ENCODE results near the gene IQCM. TPM values are rescaled to one million over a fixed set of nuclear protein-coding genes. Genes with fewer than 3 reads are reported as not detected.
A peak's percentile ranks its signal among the peaks of the same experiment; 100 is the strongest.

IQCM gene
- total and polyA plus RNA-seq, 4 donors = not detected

DNA sequence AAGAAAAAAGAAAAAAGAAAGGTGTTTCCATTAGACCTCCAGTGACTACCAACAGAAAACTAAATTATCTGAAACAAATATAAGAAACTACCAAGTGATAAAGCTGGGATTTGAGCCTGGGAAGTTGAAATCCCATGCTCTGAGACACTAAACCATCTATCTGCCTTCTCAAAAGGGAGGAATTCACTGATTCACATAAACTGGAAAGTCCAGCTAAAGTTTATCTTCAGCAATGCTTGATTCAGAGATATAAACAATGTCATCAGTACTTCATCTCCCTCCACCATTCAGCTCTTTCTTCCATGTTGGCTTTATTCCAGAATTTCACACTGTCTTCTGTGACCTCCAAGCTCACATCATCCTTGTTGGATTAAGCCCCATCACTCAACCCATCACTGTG, 96.3 kb downstream of the IQCM start:
- DNase-seq (ENCODE audit: low read depth in 4 of 6, low spot score in 6 of 6) = no peak

DNA sequence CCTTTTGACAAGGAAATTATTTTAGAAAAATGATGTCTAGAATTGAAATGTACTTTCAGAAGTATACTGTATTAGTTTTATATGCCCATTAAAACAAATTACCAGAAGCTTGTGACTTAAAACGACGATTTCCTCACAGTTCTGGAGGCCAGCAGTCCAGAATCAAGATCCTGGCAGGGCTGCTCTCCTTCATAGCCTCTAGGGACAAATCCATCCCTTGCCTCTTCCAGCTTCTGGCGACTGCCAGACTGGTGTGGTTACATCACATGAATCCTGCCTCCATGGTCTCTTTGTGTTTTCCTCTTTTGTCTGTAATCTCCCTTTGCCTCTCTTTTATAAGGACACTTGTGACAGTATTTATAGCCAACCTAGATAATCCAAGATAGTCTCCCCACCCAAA, 97.1 kb downstream of the IQCM start:
- no peaks in the 10 kb centered on the region for H3K27me3 ChIP-seq (ENCODE audit: control insufficient read depth, insufficient read depth, low read length)
- H3K4me1 ChIP-seq (ENCODE audit: control insufficient read depth, insufficient read depth, low read length) = no peaks in the 10 kb centered on the region
- no peak overlapping the region for H3K4me3 ChIP-seq (ENCODE audit: low read depth, low read length)
- H3K36me3 ChIP-seq (ENCODE audit: control insufficient read depth, insufficient read depth, low read length) = no peaks in the 10 kb centered on the region
- no peak overlapping the region for H3K27ac ChIP-seq (ENCODE audit: low read depth, low read length)
- DNase-seq (ENCODE audit: low read depth in 4 of 6, low spot score in 6 of 6) = no peak
- H3K9me3 ChIP-seq (ENCODE audit: control insufficient read depth, insufficient read depth, low read length) = peaks cover 6% of the 10 kb centered on the region
- 79% methylated on average over 3 of the region's 3 CpGs for WGBS (ENCODE audit: insufficient coverage)

More for the DNA sequence above, 96.3 kb downstream of the IQCM start:
- H3K36me3 ChIP-seq (ENCODE audit: control insufficient read depth, insufficient read depth, low read length) = no peaks in the 10 kb centered on the region
- no peaks in the 10 kb centered on the region for H3K4me1 ChIP-seq (ENCODE audit: control insufficient read depth, insufficient read depth, low read length)
- no peaks in the 10 kb centered on the region for H3K27me3 ChIP-seq (ENCODE audit: control insufficient read depth, insufficient read depth, low read length)
- H3K27ac ChIP-seq (ENCODE audit: low read depth, low read length) = no peak overlapping the region
- H3K9me3 ChIP-seq (ENCODE audit: control insufficient read depth, insufficient read depth, low read length) = peaks cover 6% of the 10 kb centered on the region
- no peak overlapping the region for H3K4me3 ChIP-seq (ENCODE audit: low read depth, low read length)

DNA sequence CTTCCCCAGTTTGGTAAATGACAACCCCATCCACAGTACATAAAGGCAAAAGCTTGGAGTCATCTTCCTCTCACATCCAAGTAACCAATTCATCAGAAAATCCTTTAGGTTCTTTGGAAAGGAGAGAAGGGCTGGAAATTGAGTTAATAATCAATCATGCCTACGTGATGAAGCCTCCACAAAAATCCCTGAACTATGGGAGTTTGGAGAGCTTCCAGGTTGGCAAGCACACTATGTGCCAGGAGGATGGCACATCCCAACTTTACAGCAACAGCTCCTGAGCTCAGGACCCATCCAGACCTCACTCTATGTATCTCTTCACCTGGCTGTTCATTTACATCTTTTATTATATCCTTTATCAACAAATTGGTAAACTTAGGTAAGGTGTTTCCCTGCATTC, 98.9 kb downstream of the IQCM start:
- Histone ChIP-seq H3K4me3 (ENCODE audit: low read depth, low read length) (no peak overlapping the region), H3K36me3 (ENCODE audit: control insufficient read depth, insufficient read depth, low read length) (no peaks in the 10 kb centered on the region), H3K27me3 (ENCODE audit: control insufficient read depth, insufficient read depth, low read length) (no peaks in the 10 kb centered on the region), H3K9me3 (ENCODE audit: control insufficient read depth, insufficient read depth, low read length) (peaks cover 6% of the 10 kb centered on the region), H3K4me1 (ENCODE audit: control insufficient read depth, insufficient read depth, low read length) (no peaks in the 10 kb centered on the region), H3K27ac (ENCODE audit: low read depth, low read length) (no peak overlapping the region)
- no peak for DNase-seq (ENCODE audit: low read depth in 4 of 6, low spot score in 6 of 6)
- WGBS (ENCODE audit: insufficient coverage) = 83% methylated on average over 1 of the region's 1 CpG

DNA sequence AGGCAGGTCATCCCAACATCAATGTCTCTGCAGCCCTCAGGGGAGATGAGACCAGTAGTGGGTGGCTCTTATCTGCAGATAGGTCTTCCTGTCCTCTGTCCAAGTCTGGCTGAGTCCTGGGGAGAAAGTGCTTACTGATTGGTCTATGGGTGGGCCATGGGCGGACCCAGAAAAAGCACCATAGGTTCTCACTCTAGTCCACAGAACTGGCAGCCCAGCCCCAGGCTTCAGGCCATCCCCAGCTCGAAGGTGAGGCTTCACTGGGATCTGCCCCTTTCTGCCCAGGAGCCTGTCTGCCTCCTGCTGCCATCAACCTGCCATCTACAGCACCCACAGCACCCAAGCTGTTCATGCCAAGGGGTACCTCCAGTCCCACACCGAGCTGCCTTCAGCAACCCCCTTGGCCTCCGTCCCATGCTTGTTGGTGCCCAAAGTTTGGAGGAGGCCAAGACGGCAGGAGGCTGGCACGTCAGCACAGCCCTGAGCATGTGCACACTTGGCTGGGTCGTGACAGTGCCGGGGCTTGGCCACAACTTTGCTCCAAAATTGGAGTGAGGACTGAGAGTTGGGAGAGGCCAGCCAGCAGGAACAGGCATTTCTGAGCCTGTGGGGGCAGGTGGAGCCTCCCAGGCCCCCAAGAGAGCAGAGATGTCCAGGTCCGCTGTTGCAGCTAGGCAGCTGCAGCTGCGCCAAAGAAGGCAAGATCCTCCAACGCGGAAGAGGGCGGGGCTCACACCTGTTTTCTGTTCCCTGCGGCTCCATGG, 99.6 kb downstream of the IQCM start:
- Histone ChIP-seq H3K36me3 (ENCODE audit: control insufficient read depth, insufficient read depth, low read length) (no peaks in the 10 kb centered on the region), H3K4me1 (ENCODE audit: control insufficient read depth, insufficient read depth, low read length) (no peaks in the 10 kb centered on the region), H3K27me3 (ENCODE audit: control insufficient read depth, insufficient read depth, low read length) (no peaks in the 10 kb centered on the region), H3K4me3 (ENCODE audit: low read depth, low read length) (no peak overlapping the region), H3K27ac (ENCODE audit: low read depth, low read length) (no peak overlapping the region), H3K9me3 (ENCODE audit: control insufficient read depth, insufficient read depth, low read length) (peaks cover 6% of the 10 kb centered on the region)
- no peak for DNase-seq (ENCODE audit: low read depth in 4 of 6, low spot score in 6 of 6)
- 91% methylated on average over 14 of the region's 14 CpGs for WGBS (ENCODE audit: insufficient coverage)

DNA sequence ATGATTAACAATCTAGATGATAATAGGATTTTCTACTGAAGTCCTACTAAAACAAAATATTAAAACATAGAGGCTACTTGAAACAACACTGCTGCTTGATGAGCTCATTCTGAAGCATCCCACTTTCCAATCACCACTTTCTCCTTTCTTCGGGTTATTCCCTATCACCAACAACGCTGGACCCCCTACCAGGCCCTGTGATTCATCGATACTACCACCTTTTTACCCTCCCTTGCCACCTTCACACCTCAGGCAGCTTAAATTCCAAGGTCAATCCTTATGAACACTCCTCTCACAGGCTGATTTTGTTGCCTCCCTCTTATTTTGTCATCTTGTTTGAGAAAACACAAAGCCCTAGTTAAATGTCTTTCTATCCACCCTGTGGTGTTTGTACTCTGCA, 102.6 kb downstream of the IQCM start:
- peaks cover 6% of the 10 kb centered on the region for H3K9me3 ChIP-seq (ENCODE audit: control insufficient read depth, insufficient read depth, low read length)
- no peak overlapping the region for H3K27ac ChIP-seq (ENCODE audit: low read depth, low read length)
- H3K36me3 ChIP-seq (ENCODE audit: control insufficient read depth, insufficient read depth, low read length) = no peaks in the 10 kb centered on the region
- no peaks in the 10 kb centered on the region for H3K4me1 ChIP-seq (ENCODE audit: control insufficient read depth, insufficient read depth, low read length)
- WGBS (ENCODE audit: insufficient coverage) = 66% methylated on average over 3 of the region's 3 CpGs
- H3K27me3 ChIP-seq (ENCODE audit: control insufficient read depth, insufficient read depth, low read length) = no peaks in the 10 kb centered on the region
- H3K4me3 ChIP-seq (ENCODE audit: low read depth, low read length) = no peak overlapping the region
- DNase-seq (ENCODE audit: low read depth in 4 of 6, low spot score in 6 of 6) = no peak

DNA sequence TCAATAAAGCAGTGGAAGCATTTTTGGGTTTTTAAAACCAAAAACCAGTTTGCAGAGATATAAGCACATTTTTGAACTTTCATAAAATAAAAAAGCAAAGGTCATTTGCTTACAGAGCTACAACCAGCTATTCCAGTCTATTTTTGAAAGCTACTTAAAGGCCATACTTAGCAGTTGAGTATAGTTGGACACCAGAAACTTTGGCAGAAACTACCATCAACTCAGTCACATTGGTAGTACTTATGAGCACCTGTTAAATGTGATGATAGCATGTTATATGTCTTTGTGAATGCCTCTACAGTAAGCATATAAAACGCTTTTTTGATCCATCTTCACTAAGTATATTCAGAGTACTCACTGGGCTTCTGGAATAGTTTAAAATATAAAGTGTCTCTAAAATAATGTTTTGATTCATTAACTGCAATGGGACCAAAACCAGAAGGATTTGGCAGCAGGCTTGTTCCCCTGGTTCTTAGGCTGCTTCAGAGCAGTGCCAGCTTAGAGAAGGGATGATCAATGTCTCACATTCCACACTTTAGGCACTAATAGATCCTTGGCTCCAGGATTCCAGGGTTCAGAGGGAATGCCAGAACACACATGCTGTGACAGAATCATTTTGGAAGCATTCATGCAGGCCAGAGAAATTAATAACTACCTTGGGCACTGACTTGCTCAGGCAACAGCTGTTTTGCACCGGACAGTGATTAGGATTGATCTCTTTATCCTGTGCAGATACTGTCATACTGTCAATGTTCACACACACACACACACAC, 103.9 kb downstream of the IQCM start:
- no peak overlapping the region for H3K4me3 ChIP-seq (ENCODE audit: low read depth, low read length)
- no peak overlapping the region for H3K27ac ChIP-seq (ENCODE audit: low read depth, low read length)
- WGBS (ENCODE audit: insufficient coverage) = 56% methylated on average over 1 of the region's 2 CpGs
- no peaks in the 10 kb centered on the region for H3K4me1 ChIP-seq (ENCODE audit: control insufficient read depth, insufficient read depth, low read length)
- DNase-seq (ENCODE audit: low read depth in 4 of 6, low spot score in 6 of 6) = peak in 2 of 6 donors; percentile 20 to 32
- no peaks in the 10 kb centered on the region for H3K27me3 ChIP-seq (ENCODE audit: control insufficient read depth, insufficient read depth, low read length)
- H3K9me3 ChIP-seq (ENCODE audit: control insufficient read depth, insufficient read depth, low read length) = peaks cover 6% of the 10 kb centered on the region
- no peaks in the 10 kb centered on the region for H3K36me3 ChIP-seq (ENCODE audit: control insufficient read depth, insufficient read depth, low read length)

DNA sequence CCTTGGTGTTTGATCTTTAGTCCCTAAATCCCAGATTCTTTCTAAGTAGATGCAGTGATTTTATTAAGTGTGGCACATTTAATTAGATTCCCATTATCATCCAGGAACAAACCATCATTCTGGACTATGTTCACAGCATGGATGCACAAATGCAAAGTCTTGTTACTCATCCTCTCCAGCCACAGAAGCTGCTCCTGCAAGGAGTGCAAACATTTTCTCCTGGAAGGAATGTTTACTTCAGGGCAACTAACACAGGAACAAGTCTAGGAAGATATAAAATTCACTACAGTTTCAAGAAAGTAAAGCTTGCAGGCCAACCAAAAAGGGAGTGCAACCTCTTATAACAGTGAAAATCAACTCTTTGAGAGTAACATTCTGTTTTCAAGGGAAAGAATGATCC, 106.0 kb downstream of the IQCM start:
- no peaks in the 10 kb centered on the region for H3K36me3 ChIP-seq (ENCODE audit: control insufficient read depth, insufficient read depth, low read length)
- H3K4me1 ChIP-seq (ENCODE audit: control insufficient read depth, insufficient read depth, low read length) = no peaks in the 10 kb centered on the region
- H3K27me3 ChIP-seq (ENCODE audit: control insufficient read depth, insufficient read depth, low read length) = no peaks in the 10 kb centered on the region
- H3K4me3 ChIP-seq (ENCODE audit: low read depth, low read length) = no peak overlapping the region
- H3K9me3 ChIP-seq (ENCODE audit: control insufficient read depth, insufficient read depth, low read length) = no peaks in the 10 kb centered on the region
- H3K27ac ChIP-seq (ENCODE audit: low read depth, low read length) = no peak overlapping the region
- DNase-seq (ENCODE audit: low read depth in 4 of 6, low spot score in 6 of 6) = peak in 1 of 6 donors; percentile 14

DNA sequence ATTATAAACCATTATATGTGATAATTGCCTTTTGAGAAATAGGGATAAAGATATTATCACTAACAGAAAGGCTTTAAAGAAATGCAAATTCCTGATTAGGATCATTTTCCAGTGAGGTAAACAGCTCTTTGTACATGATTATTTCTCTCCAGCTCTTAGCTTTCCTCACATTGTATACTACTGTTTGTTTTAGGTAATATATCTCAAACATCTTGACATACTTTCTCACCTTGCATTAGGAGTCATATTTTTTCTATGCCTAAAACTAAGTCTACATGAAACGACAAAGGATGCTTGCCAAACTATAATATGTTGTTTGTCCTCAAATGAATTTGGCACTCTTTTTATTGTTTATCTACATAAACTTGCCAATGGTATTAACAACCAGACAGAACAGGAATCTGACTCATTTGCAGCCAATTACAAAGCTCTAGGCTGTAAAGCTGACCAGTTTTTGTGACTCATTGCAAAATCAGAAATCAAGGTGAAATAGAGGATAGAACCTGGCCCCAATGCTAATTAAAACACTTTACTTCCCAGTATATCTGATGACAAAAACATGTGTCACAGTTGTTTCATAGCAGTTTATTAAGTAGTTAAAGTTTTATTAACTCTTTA, 107.0 kb downstream of the IQCM start:
- no CpG with 5 or more reads among the region's 1 CpG for WGBS (ENCODE audit: insufficient coverage)

DNA sequence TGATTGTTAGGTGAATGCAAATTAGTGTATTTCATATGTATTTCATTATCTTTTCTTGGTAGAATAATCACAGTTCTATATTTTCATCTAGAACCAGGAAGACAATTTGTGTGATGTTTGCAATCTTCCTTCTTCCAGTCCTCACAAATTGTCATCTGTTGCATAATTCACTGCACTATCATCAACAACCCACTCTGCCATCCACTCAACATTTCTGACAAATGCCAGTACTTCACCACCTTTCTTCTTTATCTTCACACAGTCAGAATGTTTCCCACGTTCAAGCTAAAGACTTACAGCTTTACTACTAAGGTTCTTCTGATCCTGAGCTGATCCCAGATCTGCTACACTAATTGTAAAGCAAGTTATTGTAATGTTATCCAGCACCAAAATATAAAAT, 107.8 kb downstream of the IQCM start:
- no peaks in the 10 kb centered on the region for H3K9me3 ChIP-seq (ENCODE audit: control insufficient read depth, insufficient read depth, low read length)
- DNase-seq (ENCODE audit: low read depth in 4 of 6, low spot score in 6 of 6) = no peak
- no peak overlapping the region for H3K27ac ChIP-seq (ENCODE audit: low read depth, low read length)
- H3K27me3 ChIP-seq (ENCODE audit: control insufficient read depth, insufficient read depth, low read length) = no peaks in the 10 kb centered on the region
- H3K4me1 ChIP-seq (ENCODE audit: control insufficient read depth, insufficient read depth, low read length) = no peaks in the 10 kb centered on the region
- no peaks in the 10 kb centered on the region for H3K36me3 ChIP-seq (ENCODE audit: control insufficient read depth, insufficient read depth, low read length)
- 71% methylated on average over 1 of the region's 1 CpG for WGBS (ENCODE audit: insufficient coverage)
- no peak overlapping the region for H3K4me3 ChIP-seq (ENCODE audit: low read depth, low read length)

More for the DNA sequence above, 107.0 kb downstream of the IQCM start:
- Histone ChIP-seq H3K36me3 (ENCODE audit: control insufficient read depth, insufficient read depth, low read length) (no peaks in the 10 kb centered on the region), H3K27me3 (ENCODE audit: control insufficient read depth, insufficient read depth, low read length) (no peaks in the 10 kb centered on the region), H3K4me3 (ENCODE audit: low read depth, low read length) (no peak overlapping the region), H3K9me3 (ENCODE audit: control insufficient read depth, insufficient read depth, low read length) (no peaks in the 10 kb centered on the region), H3K27ac (ENCODE audit: low read depth, low read length) (no peak overlapping the region), H3K4me1 (ENCODE audit: control insufficient read depth, insufficient read depth, low read length) (no peaks in the 10 kb centered on the region)
- peak in 1 of 6 donors; percentile 10 for DNase-seq (ENCODE audit: low read depth in 4 of 6, low spot score in 6 of 6)
